Activated naive CD8-positive, alpha-beta T cell treated with anti-CD3 and anti-CD28 coated beads, Interleukin-2, amount 10 ng/mL, durations not matched to agents 7 days and 5 days (primary cell): ENCODE measurements around the gene LHFPL3. TPM values are rescaled to one million over a fixed set of nuclear protein-coding genes. Genes with fewer than 3 reads are reported as not detected.

ENCODE experiments used
- ATAC-seq: fragments of 150-1000 bp; cut with Tn5 transposase; one replicate; pipeline ENCODE4 v1.10.0; 2021; ENCODE audit warnings: low read depth, moderate library complexity
- POLR2A ChIA-PET: fragments of 350-600 bp; sonication (Branson Sonifier 250); formaldehyde crosslinking; loops from one replicate; lab custom pipeline; 2021; ENCODE audit warnings: antibody characterized with exemption; lab: Charles Lee
- DNase-seq: peaks from one replicate; pipeline ENCODE4 v3.0.0; 2021
- H3K27ac Mint-ChIP-seq: one replicate; pipeline ENCODE4 v1.8.0; 2022; ENCODE audit warnings: mild to moderate bottlenecking, mixed read lengths
- H3K27me3 Mint-ChIP-seq: one replicate; pipeline ENCODE4 v1.8.0; 2022; ENCODE audit warnings: mild to moderate bottlenecking, moderate library complexity, mixed read lengths
- H3K36me3 Mint-ChIP-seq: one replicate; pipeline ENCODE4 v1.8.0; 2021; ENCODE audit warnings: mild to moderate bottlenecking, mixed read lengths
- H3K4me1 Mint-ChIP-seq: one replicate; pipeline ENCODE4 v1.8.0; 2021; ENCODE audit warnings: mixed read lengths
- H3K4me3 Mint-ChIP-seq: one replicate; pipeline ENCODE4 v1.8.0; 2022; ENCODE audit warnings: mild to moderate bottlenecking, moderate library complexity, mixed read lengths
- H3K9me3 Mint-ChIP-seq: one replicate; pipeline ENCODE4 v1.8.0; 2021; ENCODE audit warnings: mixed read lengths
- total RNA-seq, 2 experiments: library from RNA; stranded (reverse); gene quantifications; one replicate each; pipeline ENCODE4 v1.2.3, GENCODE V29; 2021

Gene LHFPL3
- total RNA-seq, 2 experiments from 2014 or later = not detected

GRCh38 chr7:104328970-104329825, 795 bp downstream of the LHFPL3 start:
- Mint-ChIP-seq H3K27ac (no peak overlapping the region), H3K4me3 (peak overlapping the region; percentile 50), H3K9me3 (no peaks in the 10 kb centered on the region), H3K4me1 (peaks cover 9% of the 10 kb centered on the region), H3K27me3 (peaks cover 43% of the 10 kb centered on the region), H3K36me3 (peaks cover 3% of the 10 kb centered on the region)
- ATAC-seq (peak; percentile 18), DNase-seq (peak; percentile 28)
- POLR2A ChIA-PET = no interaction called here

DNA sequence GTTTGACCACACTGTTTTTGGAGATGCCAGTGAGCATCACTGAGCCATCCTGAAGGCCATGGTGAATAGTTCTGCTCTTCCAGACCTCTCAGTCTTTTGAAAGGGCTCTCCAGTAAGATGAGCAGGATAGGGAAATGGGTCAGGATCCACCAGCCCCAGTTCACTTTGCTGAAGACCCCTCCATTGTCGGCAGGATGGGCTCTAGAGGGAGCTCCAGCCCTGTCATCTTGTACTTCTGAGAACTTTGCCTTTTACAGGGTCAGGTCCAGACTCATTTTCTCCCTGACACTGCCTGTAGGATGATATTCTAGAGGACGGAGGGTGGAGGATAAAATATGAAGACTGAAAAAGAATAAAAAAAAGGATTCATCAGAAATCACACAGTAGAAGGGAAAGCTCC, 13.1 kb downstream of the LHFPL3 start:
- Mint-ChIP-seq H3K36me3 (no peaks in the 10 kb centered on the region), H3K27ac (no peak overlapping the region), H3K27me3 (peaks cover 5% of the 10 kb centered on the region), H3K9me3 (no peaks in the 10 kb centered on the region), H3K4me3 (no peak overlapping the region), H3K4me1 (no peaks in the 10 kb centered on the region)
- POLR2A ChIA-PET = no interaction called here
- DNase-seq = no peak
- ATAC-seq = no peak

DNA sequence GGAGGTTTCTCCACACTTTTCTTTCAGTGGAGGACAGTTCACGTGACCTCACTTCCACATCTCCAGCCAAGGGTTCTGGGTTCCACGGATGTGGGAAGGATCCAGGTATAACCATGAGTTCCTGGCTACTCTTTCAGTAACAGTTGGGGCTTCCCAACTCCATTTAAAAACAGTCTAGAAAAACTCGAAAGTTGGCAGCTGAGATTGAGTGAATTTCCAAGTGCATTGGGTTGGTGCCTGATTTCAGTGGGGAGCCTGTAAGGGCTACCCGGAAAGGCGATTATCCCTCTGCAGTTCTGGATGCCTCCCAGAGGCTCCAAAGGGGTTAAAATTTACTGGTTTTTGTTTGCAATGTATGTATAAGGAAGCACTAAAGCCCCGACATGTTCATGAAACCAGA, 24.3 kb downstream of the LHFPL3 start:
- Mint-ChIP-seq H3K4me3 (no peak overlapping the region), H3K36me3 (no peaks in the 10 kb centered on the region), H3K4me1 (no peaks in the 10 kb centered on the region), H3K9me3 (no peaks in the 10 kb centered on the region), H3K27ac (no peak overlapping the region), H3K27me3 (peaks cover 6% of the 10 kb centered on the region)
- POLR2A ChIA-PET = no interaction called here
- DNase-seq (no peak), ATAC-seq (no peak)

- POLR2A ChIA-PET = no interaction called here
- H3K36me3 Mint-ChIP-seq = no peaks in the 10 kb centered on the region
Observed at GRCh38 chr7:104357166-104357565, 28.8 kb downstream of the LHFPL3 start.

DNA sequence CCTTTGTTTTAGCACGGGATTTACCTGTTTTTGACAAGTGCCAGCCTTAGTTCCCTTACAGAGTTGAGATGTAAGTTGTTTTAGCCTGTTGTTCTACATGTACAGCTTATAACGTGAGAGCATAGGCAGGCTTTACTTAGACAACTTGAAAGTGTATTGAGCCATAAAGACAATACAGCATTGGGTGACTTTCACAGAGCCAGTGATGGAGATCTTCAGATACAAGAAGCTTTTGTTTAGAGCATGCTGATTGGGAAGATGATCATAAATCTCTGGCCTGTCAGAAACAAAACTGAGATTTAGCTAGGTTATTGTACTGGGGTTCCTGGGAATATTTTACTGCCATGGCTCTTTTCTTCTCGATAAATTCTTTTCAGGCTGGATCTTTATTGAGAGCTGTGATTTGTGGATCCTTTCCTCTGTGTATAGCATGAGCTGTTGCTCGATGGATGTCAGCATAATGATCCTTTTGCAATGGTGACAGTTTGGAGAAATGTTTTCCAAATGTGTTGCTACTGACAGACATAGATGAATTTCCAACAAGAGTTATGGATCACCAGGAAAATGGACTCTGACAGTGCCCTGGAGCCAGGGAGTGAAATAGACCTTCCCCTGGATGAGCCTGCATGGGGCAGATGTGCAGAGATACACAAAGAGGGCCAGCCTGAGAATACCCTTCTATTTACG, 30.2 kb downstream of the LHFPL3 start:
- Mint-ChIP-seq H3K36me3 (no peaks in the 10 kb centered on the region), H3K27ac (no peak overlapping the region), H3K4me1 (no peaks in the 10 kb centered on the region), H3K9me3 (no peaks in the 10 kb centered on the region), H3K4me3 (no peak overlapping the region), H3K27me3 (peaks cover 3% of the 10 kb centered on the region)
- DNase-seq (no peak), ATAC-seq (no peak)
- POLR2A ChIA-PET = no interaction called here

More at GRCh38 chr7:104357166-104357565, 28.8 kb downstream of the LHFPL3 start:
- Mint-ChIP-seq H3K9me3 (no peaks in the 10 kb centered on the region), H3K27ac (no peak overlapping the region), H3K4me1 (no peaks in the 10 kb centered on the region), H3K27me3 (peaks cover 3% of the 10 kb centered on the region), H3K4me3 (no peak overlapping the region)
- DNase-seq (no peak), ATAC-seq (no peak)

- DNase-seq (no peak), ATAC-seq (no peak)
- Mint-ChIP-seq H3K27ac (no peak overlapping the region), H3K4me1 (no peaks in the 10 kb centered on the region), H3K4me3 (no peak overlapping the region), H3K9me3 (no peaks in the 10 kb centered on the region), H3K36me3 (no peaks in the 10 kb centered on the region), H3K27me3 (no peaks in the 10 kb centered on the region)
- POLR2A ChIA-PET = no interaction called here
Observed at GRCh38 chr7:104362756-104363155, 34.4 kb downstream of the LHFPL3 start.

- Mint-ChIP-seq H3K36me3 (no peaks in the 10 kb centered on the region), H3K9me3 (no peaks in the 10 kb centered on the region), H3K4me3 (no peak overlapping the region), H3K27me3 (no peaks in the 10 kb centered on the region), H3K27ac (no peak overlapping the region), H3K4me1 (no peaks in the 10 kb centered on the region)
- DNase-seq (no peak), ATAC-seq (no peak)
- POLR2A ChIA-PET = no interaction called here
Observed at GRCh38 chr7:104363355-104363754, 35.0 kb downstream of the LHFPL3 start.

GRCh38 chr7:104366390-104366789, 38.0 kb downstream of the LHFPL3 start:
- no peak for ATAC-seq
- no peaks in the 10 kb centered on the region for H3K4me1 Mint-ChIP-seq

DNA sequence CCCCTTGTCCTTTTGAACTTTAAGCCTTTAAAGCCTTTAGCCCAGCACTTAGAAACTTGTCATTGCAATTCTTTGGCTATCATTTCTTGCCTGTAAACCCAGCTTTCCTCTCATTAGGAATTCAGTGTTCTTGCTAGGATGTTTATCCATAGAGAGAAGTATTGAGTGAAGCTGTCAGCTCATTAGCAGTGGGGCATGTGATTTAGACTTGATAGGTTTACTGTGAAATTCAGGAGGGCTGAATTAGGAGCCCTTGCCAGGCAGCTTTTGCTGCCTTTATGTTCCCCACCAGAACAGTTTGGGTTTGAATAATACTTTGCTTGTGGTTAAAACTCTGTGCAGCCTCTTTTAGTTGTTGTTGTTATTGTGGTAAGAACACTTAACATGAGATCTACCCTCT, 39.5 kb downstream of the LHFPL3 start:
- Mint-ChIP-seq H3K27ac (no peak overlapping the region), H3K4me3 (no peak overlapping the region), H3K9me3 (no peaks in the 10 kb centered on the region), H3K4me1 (no peaks in the 10 kb centered on the region), H3K27me3 (no peaks in the 10 kb centered on the region), H3K36me3 (no peaks in the 10 kb centered on the region)
- POLR2A ChIA-PET = no interaction called here
- no peak for ATAC-seq
- DNase-seq = no peak

More at GRCh38 chr7:104366390-104366789, 38.0 kb downstream of the LHFPL3 start:
- Mint-ChIP-seq H3K4me3 (no peak overlapping the region), H3K27ac (no peak overlapping the region), H3K36me3 (no peaks in the 10 kb centered on the region), H3K27me3 (no peaks in the 10 kb centered on the region), H3K9me3 (no peaks in the 10 kb centered on the region)
- POLR2A ChIA-PET = no interaction called here
- no peak for DNase-seq

DNA sequence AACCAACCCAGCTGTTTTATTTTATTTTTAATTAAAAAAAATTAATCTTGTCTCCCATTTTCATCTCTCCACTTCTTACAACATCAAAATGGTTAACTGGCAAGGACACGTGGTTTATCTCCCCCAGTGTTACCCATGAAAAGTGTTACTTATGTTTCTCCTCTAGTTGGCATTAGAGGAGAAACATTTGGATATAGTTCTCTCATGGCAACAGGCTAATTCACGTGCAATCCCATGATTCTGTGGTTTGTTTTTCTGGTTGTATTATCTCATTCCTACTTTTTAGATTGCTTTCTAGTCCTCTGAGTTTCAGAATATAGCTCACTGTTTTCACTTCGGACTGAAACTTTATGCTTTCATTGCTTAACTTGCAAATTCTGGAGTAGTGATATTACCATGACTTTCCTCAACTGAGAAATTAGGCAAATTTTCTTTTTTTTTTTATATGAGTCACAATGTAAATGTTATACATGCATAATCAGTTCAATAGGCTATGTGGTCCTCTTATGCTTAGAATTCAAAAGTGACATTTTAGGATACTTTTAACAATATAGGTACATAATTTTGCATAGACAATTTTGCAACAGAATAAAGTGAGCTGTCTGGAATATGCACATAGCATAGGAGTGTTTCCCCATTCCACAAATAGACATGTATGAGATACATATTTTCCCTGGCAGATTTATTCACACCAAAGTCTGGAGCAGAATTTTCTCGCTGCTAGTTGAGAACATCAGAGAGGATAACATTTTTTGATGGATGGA, 43.0 kb downstream of the LHFPL3 start:
- ATAC-seq (no peak), DNase-seq (no peak)
- Mint-ChIP-seq H3K27me3 (no peaks in the 10 kb centered on the region), H3K36me3 (no peaks in the 10 kb centered on the region), H3K9me3 (no peaks in the 10 kb centered on the region), H3K4me1 (no peaks in the 10 kb centered on the region), H3K4me3 (no peak overlapping the region), H3K27ac (no peak overlapping the region)
- POLR2A ChIA-PET = no interaction called here

DNA sequence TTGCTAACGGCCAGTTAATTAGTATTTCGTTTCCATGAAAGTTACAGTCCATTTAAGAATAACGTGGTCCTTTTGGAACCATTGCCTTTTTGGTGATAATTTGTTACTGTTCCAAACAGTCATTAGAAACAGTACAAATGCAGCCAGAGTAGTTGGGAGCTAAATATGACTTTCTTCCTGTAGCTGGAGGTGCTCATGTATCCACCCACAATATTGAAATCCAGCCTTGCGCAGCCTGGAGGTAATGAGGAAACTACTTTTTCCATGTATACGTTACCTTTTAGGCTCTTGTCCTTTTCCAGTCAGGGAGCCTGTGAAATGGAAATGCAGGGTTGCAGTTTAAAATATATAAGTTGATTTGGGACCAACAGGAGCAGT, 43.6 kb downstream of the LHFPL3 start:
- no peak for DNase-seq
- H3K9me3 Mint-ChIP-seq = no peaks in the 10 kb centered on the region
- no peak for ATAC-seq
- H3K4me3 Mint-ChIP-seq = no peak overlapping the region
- no peaks in the 10 kb centered on the region for H3K4me1 Mint-ChIP-seq
- POLR2A ChIA-PET = no interaction called here
- no peaks in the 10 kb centered on the region for H3K36me3 Mint-ChIP-seq
- no peak overlapping the region for H3K27ac Mint-ChIP-seq
- H3K27me3 Mint-ChIP-seq = no peaks in the 10 kb centered on the region

- ATAC-seq = no peak
Observed at GRCh38 chr7:104382616-104383015, 54.2 kb downstream of the LHFPL3 start.

DNA sequence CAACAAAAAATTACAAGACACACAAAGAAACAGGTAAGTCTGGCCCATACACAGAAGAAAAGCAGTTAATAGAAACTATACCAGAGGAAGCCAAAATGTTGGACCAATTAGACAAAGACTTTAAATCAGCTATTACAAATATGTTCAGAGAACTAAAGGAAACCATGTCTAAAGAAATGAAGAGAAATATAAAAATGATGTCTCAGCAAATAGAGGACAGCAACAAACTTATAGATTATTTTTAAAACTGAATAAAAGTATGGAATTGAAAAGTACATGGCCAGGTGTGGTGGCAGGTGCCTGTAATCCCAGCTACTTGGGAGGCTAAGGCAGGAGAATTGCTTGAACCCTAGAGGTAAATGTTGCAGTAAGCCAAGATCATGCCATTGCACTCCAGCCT, 58.5 kb downstream of the LHFPL3 start:
- Mint-ChIP-seq H3K4me3 (no peak overlapping the region), H3K36me3 (no peaks in the 10 kb centered on the region), H3K9me3 (peaks cover 2% of the 10 kb centered on the region), H3K27me3 (no peaks in the 10 kb centered on the region), H3K27ac (no peak overlapping the region), H3K4me1 (no peaks in the 10 kb centered on the region)
- ATAC-seq (no peak), DNase-seq (no peak)
- POLR2A ChIA-PET = no interaction called here

More at GRCh38 chr7:104382616-104383015, 54.2 kb downstream of the LHFPL3 start:
- POLR2A ChIA-PET = no interaction called here
- Mint-ChIP-seq H3K27ac (no peak overlapping the region), H3K9me3 (no peaks in the 10 kb centered on the region), H3K4me3 (no peak overlapping the region), H3K27me3 (peaks cover 2% of the 10 kb centered on the region), H3K36me3 (no peaks in the 10 kb centered on the region), H3K4me1 (no peaks in the 10 kb centered on the region)
- no peak for DNase-seq
